K562 (cell line): ENCODE measurements around the gene MGRN1. TPM values are rescaled to one million over a fixed set of nuclear protein-coding genes. Genes with fewer than 3 reads are reported as not detected.
A peak's percentile ranks its signal among the peaks of the same experiment; 100 is the strongest.

Source experiments
- BRCA1 ChIP-seq, 2 experiments: fragments of 450-650 bp in 1 of 2; sonication (generic) in 1 of 2; formaldehyde crosslinking in 1 of 2; IDR thresholded peaks; 2 replicates each; pipeline versions ENCODE4 v1.5.0 to v1.6.1; 2017 to 2020; ENCODE audit warnings: mild to moderate bottlenecking in 1 of 2, missing genetic modification reagents in 1 of 2
- CTBP1 ChIP-seq: fragments of 450-650 bp; IDR thresholded peaks from 2 replicates; pipeline ENCODE4 v1.6.1; 2016; ENCODE audit warnings: borderline replicate concordance
- GATAD2B ChIP-seq: fragments of 450-650 bp; IDR thresholded peaks from 2 replicates; pipeline ENCODE4 v1.6.1; 2017; ENCODE audit warnings: mild to moderate bottlenecking, borderline replicate concordance
- RHOXF2B ChIP-seq: fragments of 250-450 bp; sonication (Bioruptor Pico); conservative IDR thresholded peaks from 2 replicates; pipeline ENCODE4 v1.5.1; 2021
- SP2 ChIP-seq: IDR thresholded peaks from 2 replicates; pipeline ENCODE4 v1.6.1; 2011; ENCODE audit warnings: mild to moderate bottlenecking, low read depth, low read length, moderate library complexity; ENCODE audit not compliant: poor library complexity, severe bottlenecking; ENCODE audit errors: extremely low read depth
- polyA plus RNA-seq, 8 experiments: library from polyadenylated mRNA; depleted of rRNA in 4 of 8; stranded (reverse) in 5 of 8; unstranded in 3 of 8; fragments of >200 nt; fragmentation: Nextera tagmentation in 2 of 8; fragmentation: Illumina TruSeq in 1 of 8; extraction: Ambion mirVana in 2 of 8; extraction: Trizol in 1 of 8; gene quantifications; 2 replicates each; pipeline versions ENCODE4 v1.2.1 to v1.2.3, GENCODE V29; 2011 to 2014; ENCODE audit warnings: inconsistent platforms in 1 of 8, missing spikeins in 1 of 8
- total RNA-seq, 7 experiments: library from RNA; depleted of rRNA in 6 of 7; stranded (reverse); fragments of >200 nt in 6 of 7; fragmentation: Illumina TruSeq in 2 of 7; extraction: Trizol in 2 of 7; gene quantifications; 2 replicates each; pipeline versions ENCODE4 v1.2.1 to v1.2.3, GENCODE V29; 2011 to 2021; ENCODE audit warnings: low replicate concordance in 1 of 7
- TF ChIP-seq, protein P1 (sequence below): fragments of 450-650 bp; IDR thresholded peaks from 2 replicates; pipeline ENCODE4 v1.6.1; 2016; ENCODE audit warnings: borderline replicate concordance
- TF ChIP-seq, protein P2 (sequence below): fragments of 250-450 bp; sonication (Bioruptor Pico); IDR thresholded peaks from 2 replicates; pipeline ENCODE4 v1.4.0; 2020; ENCODE audit warnings: mild to moderate bottlenecking, moderate library complexity
- TF ChIP-seq, protein P3 (sequence below): fragments of 250-450 bp; sonication (Bioruptor Pico); IDR thresholded peaks from 2 replicates; pipeline ENCODE4 v1.4.0; 2020
- TF ChIP-seq, protein P4 (sequence below): fragments of 450-650 bp; formaldehyde crosslinking; IDR thresholded peaks from 2 replicates; pipeline ENCODE4 v1.4.0; 2022; ENCODE audit warnings: missing genetic modification characterization
- TF ChIP-seq, protein P5 (sequence below): sonication (generic); formaldehyde crosslinking; IDR thresholded peaks from 2 replicates; pipeline ENCODE4 v1.8.1; 2023; ENCODE audit warnings: mild to moderate bottlenecking, missing genetic modification reagents
- TF ChIP-seq, protein P6 (sequence below): sonication (generic); formaldehyde crosslinking; IDR thresholded peaks from 2 replicates; pipeline ENCODE4 v1.8.1; 2023; ENCODE audit warnings: mild to moderate bottlenecking, missing genetic modification reagents

MGRN1 gene
- total and polyA plus RNA-seq, 9 of the 15 experiments (the other 6 are each of a cell fraction or from before 2014, with no cell fraction given), result 0.15 to 37.9 (median 6.0) TPM

DNA sequence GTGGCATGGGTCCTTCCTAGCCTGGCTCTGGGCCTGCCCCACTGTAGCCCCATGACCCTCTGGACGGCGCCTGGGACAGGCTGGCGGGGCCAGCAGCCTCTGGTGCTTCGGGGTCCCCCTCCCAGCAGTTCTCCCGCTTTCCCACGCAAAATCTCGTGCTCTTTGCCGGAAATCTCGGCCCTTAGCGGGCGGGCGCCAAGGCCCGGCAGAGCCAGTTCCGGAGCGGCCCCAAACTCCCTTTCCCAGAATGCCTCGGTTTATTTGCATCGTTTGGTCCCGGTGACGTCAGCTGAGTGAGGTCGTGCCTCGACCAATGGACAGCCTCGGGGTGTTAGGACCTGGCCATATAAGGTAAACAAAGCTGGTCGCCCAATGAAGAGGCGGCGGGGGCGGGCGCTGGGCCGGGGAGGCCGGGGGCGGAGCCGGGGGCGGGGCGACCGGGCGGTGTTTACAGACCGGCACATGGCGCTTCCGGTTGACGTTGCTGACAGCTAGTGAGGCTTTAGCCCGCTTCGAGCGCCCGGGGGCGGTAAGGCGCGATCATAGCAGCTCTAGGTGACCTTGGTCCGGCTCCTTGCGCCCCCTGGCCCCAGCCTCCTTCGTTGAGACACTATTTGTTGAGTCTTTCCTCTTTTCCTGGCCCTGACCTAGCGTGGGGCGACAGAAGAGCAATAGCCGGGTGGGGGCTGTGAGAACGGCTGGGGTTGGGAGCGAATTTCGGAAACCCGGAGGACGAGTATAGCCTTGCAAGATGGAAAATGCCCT lies 8.4 kb upstream of the MGRN1 start (continued):
- TF ChIP-seq CTBP1 (0 out of 2 replicates have a peak, but pooled peaks have one; percentile 34), BRCA1 (IDR thresholded peaks at IDR 0.05) (no peak), BRCA1 (CRISPR knock-in tag; IDR thresholded peaks at IDR 0.05) (no peak), RHOXF2B (CRISPR knock-in tag) (no peak), GATAD2B (no peak), SP2 (peak; percentile 70)
- TF ChIP-seq, protein P1, sequence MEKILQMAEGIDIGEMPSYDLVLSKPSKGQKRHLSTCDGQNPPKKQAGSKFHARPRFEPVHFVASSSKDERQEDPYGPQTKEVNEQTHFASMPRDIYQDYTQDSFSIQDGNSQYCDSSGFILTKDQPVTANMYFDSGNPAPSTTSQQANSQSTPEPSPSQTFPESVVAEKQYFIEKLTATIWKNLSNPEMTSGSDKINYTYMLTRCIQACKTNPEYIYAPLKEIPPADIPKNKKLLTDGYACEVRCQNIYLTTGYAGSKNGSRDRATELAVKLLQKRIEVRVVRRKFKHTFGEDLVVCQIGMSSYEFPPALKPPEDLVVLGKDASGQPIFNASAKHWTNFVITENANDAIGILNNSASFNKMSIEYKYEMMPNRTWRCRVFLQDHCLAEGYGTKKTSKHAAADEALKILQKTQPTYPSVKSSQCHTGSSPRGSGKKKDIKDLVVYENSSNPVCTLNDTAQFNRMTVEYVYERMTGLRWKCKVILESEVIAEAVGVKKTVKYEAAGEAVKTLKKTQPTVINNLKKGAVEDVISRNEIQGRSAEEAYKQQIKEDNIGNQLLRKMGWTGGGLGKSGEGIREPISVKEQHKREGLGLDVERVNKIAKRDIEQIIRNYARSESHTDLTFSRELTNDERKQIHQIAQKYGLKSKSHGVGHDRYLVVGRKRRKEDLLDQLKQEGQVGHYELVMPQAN, result no peak
- TF ChIP-seq, protein P2, sequence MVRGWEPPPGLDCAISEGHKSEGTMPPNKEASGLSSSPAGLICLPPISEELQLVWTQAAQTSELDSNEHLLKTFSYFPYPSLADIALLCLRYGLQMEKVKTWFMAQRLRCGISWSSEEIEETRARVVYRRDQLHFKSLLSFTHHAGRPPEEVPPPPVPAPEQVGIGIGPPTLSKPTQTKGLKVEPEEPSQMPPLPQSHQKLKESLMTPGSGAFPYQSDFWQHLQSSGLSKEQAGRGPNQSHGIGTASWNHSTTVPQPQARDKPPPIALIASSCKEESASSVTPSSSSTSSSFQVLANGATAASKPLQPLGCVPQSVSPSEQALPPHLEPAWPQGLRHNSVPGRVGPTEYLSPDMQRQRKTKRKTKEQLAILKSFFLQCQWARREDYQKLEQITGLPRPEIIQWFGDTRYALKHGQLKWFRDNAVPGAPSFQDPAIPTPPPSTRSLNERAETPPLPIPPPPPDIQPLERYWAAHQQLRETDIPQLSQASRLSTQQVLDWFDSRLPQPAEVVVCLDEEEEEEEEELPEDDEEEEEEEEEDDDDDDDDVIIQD (CRISPR knock-in tag), result no peak
- TF ChIP-seq, protein P3, sequence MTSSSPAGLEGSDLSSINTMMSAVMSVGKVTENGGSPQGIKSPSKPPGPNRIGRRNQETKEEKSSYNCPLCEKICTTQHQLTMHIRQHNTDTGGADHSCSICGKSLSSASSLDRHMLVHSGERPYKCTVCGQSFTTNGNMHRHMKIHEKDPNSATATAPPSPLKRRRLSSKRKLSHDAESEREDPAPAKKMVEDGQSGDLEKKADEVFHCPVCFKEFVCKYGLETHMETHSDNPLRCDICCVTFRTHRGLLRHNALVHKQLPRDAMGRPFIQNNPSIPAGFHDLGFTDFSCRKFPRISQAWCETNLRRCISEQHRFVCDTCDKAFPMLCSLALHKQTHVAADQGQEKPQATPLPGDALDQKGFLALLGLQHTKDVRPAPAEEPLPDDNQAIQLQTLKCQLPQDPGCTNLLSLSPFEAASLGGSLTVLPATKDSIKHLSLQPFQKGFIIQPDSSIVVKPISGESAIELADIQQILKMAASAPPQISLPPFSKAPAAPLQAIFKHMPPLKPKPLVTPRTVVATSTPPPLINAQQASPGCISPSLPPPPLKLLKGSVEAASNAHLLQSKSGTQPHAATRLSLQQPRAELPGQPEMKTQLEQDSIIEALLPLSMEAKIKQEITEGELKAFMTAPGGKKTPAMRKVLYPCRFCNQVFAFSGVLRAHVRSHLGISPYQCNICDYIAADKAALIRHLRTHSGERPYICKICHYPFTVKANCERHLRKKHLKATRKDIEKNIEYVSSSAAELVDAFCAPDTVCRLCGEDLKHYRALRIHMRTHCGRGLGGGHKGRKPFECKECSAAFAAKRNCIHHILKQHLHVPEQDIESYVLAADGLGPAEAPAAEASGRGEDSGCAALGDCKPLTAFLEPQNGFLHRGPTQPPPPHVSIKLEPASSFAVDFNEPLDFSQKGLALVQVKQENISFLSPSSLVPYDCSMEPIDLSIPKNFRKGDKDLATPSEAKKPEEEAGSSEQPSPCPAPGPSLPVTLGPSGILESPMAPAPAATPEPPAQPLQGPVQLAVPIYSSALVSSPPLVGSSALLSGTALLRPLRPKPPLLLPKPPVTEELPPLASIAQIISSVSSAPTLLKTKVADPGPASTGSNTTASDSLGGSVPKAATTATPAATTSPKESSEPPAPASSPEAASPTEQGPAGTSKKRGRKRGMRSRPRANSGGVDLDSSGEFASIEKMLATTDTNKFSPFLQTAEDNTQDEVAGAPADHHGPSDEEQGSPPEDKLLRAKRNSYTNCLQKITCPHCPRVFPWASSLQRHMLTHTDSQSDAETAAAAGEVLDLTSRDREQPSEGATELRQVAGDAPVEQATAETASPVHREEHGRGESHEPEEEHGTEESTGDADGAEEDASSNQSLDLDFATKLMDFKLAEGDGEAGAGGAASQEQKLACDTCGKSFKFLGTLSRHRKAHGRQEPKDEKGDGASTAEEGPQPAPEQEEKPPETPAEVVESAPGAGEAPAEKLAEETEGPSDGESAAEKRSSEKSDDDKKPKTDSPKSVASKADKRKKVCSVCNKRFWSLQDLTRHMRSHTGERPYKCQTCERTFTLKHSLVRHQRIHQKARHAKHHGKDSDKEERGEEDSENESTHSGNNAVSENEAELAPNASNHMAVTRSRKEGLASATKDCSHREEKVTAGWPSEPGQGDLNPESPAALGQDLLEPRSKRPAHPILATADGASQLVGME, result no peak
- TF ChIP-seq, protein P4, sequence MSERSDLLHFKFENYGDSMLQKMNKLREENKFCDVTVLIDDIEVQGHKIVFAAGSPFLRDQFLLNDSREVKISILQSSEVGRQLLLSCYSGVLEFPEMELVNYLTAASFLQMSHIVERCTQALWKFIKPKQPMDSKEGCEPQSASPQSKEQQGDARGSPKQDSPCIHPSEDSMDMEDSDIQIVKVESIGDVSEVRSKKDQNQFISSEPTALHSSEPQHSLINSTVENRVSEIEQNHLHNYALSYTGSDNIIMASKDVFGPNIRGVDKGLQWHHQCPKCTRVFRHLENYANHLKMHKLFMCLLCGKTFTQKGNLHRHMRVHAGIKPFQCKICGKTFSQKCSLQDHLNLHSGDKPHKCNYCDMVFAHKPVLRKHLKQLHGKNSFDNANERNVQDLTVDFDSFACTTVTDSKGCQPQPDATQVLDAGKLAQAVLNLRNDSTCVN (CRISPR knock-in tag), result no peak
- TF ChIP-seq, protein P5, sequence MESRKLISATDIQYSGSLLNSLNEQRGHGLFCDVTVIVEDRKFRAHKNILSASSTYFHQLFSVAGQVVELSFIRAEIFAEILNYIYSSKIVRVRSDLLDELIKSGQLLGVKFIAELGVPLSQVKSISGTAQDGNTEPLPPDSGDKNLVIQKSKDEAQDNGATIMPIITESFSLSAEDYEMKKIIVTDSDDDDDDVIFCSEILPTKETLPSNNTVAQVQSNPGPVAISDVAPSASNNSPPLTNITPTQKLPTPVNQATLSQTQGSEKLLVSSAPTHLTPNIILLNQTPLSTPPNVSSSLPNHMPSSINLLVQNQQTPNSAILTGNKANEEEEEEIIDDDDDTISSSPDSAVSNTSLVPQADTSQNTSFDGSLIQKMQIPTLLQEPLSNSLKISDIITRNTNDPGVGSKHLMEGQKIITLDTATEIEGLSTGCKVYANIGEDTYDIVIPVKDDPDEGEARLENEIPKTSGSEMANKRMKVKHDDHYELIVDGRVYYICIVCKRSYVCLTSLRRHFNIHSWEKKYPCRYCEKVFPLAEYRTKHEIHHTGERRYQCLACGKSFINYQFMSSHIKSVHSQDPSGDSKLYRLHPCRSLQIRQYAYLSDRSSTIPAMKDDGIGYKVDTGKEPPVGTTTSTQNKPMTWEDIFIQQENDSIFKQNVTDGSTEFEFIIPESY (CRISPR knock-in tag), result no peak; the same call in 1 of the 2 replicates
- TF ChIP-seq, protein P6, sequence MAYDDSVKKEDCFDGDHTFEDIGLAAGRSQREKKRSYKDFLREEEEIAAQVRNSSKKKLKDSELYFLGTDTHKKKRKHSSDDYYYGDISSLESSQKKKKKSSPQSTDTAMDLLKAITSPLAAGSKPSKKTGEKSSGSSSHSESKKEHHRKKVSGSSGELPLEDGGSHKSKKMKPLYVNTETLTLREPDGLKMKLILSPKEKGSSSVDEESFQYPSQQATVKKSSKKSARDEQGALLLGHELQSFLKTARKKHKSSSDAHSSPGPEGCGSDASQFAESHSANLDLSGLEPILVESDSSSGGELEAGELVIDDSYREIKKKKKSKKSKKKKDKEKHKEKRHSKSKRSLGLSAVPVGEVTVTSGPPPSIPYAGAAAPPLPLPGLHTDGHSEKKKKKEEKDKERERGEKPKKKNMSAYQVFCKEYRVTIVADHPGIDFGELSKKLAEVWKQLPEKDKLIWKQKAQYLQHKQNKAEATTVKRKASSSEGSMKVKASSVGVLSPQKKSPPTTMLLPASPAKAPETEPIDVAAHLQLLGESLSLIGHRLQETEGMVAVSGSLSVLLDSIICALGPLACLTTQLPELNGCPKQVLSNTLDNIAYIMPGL (CRISPR knock-in tag), result no peak
